Bronchial epithelial cell (primary cell): ENCODE data around the gene PREP. TPM values are rescaled to one million over a fixed set of nuclear protein-coding genes. Genes with fewer than 3 reads are reported as not detected.

Experiments used
- DNase-seq: peaks from one replicate; pipeline ENCODE4 v3.0.0-alpha.2; 2010; ENCODE audit warnings: low read depth
- FAIRE-seq: peaks from 2 replicates; lab custom pipeline; 2011; peaks lifted over from hg19 to GRCh38; lab: Jason Lieb, UNC
- H3K27me3 ChIP-seq: 2 replicates; pipeline ENCODE4 v1.5.1; 2011; ENCODE audit warnings: low read length; ENCODE audit not compliant: control insufficient read depth, insufficient read depth
- H3K36me3 ChIP-seq: 2 replicates; pipeline ENCODE4 v1.5.1; 2011; ENCODE audit warnings: low read length; ENCODE audit not compliant: control insufficient read depth, insufficient read depth
- H3K4me3 ChIP-seq: 2 replicates; pipeline ENCODE4 v1.5.1; 2011; ENCODE audit warnings: mild to moderate bottlenecking, low read depth, low read length, control low read depth
- total RNA-seq: library from RNA; depleted of rRNA; stranded (reverse); fragments of >200 nt; gene quantifications from 2 replicates; pipeline ENCODE4 v1.2.1, GENCODE V29; 2014
- TF ChIP-seq, protein P1 (sequence below): IDR thresholded peaks from 2 replicates; pipeline ENCODE4 v1.5.1; 2011; ENCODE audit warnings: mild to moderate bottlenecking, moderate library complexity, low read length, control low read depth, inconsistent platforms; ENCODE audit not compliant: insufficient read depth, severe bottlenecking

Gene PREP
- total RNA-seq, 1 donor from 2014 or later = 30.5 TPM

DNA sequence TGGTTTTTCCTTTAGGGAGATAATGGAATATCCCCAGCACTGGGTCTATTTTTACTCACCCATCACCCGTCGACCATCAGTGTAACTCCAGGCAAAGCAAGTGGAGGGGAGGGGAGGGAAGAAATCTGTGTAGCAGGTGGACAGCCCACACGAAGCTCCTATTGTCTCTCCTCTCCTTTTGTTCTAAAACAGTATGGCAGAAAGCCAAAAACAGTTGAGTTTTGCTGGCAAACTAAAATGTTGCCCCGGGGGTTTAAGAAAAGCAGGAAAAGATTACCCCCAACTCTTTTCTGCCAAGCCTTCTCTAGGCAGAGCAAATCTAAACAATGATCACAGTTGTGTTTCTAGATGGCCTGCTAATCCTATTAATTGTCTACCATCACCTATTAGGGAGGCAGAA is 89.7 kb downstream of the PREP start:
- Histone ChIP-seq H3K27me3 (no peaks in the 10 kb centered on the region), H3K4me3 (no peak overlapping the region), H3K36me3 (peaks cover 10% of the 10 kb centered on the region)
- DNase-seq (no peak), FAIRE-seq (no peak)
- TF ChIP-seq, protein P1, sequence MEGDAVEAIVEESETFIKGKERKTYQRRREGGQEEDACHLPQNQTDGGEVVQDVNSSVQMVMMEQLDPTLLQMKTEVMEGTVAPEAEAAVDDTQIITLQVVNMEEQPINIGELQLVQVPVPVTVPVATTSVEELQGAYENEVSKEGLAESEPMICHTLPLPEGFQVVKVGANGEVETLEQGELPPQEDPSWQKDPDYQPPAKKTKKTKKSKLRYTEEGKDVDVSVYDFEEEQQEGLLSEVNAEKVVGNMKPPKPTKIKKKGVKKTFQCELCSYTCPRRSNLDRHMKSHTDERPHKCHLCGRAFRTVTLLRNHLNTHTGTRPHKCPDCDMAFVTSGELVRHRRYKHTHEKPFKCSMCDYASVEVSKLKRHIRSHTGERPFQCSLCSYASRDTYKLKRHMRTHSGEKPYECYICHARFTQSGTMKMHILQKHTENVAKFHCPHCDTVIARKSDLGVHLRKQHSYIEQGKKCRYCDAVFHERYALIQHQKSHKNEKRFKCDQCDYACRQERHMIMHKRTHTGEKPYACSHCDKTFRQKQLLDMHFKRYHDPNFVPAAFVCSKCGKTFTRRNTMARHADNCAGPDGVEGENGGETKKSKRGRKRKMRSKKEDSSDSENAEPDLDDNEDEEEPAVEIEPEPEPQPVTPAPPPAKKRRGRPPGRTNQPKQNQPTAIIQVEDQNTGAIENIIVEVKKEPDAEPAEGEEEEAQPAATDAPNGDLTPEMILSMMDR = no peak

DNA sequence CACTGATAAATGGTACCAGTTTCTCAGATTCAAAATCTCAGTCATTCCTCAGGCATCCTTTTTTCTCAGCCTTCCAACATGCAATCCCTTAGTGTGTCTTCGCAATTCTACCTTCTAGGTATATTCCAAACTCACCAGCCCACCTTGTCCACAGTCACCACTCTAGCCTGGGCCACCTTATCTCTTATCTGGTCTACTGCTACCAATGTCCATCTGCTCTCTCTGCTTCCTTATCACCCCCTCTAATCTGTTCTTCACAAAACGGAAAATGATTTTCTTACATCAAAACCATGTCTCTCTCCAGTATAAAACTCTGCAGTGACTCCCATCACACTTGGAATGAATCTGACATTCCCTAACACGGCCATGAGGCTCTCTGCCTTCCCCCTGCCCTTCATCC is 91.9 kb downstream of the PREP start:
- H3K36me3 ChIP-seq = peaks cover 8% of the 10 kb centered on the region
- no peak for DNase-seq
- H3K27me3 ChIP-seq = no peaks in the 10 kb centered on the region
- no peak for FAIRE-seq
- H3K4me3 ChIP-seq = no peak overlapping the region
- TF ChIP-seq, protein P1 = no peak

DNA sequence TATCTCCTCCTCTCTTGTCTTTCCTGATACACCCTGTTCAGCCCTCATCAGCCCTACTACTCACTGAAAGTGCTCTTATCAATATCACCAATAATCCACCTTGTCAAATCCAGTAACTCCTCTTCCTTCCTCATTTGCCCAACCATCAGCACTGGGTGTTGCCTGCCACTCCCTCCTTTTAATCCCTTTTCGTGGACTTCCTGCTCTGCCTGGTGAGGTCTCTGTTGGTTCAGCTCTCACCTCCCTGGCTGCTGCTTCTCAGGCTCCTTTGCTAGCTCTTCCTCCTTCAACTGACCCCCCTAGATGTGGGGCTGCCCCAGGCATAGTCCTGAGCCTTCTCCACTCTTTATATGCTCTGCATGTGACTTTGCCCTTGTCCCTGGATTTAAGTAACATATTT is 92.5 kb downstream of the PREP start:
- TF ChIP-seq, protein P1 = no peak
- Histone ChIP-seq H3K36me3 (peaks cover 8% of the 10 kb centered on the region), H3K27me3 (no peaks in the 10 kb centered on the region), H3K4me3 (no peak overlapping the region)
- DNase-seq (no peak), FAIRE-seq (no peak)

DNA sequence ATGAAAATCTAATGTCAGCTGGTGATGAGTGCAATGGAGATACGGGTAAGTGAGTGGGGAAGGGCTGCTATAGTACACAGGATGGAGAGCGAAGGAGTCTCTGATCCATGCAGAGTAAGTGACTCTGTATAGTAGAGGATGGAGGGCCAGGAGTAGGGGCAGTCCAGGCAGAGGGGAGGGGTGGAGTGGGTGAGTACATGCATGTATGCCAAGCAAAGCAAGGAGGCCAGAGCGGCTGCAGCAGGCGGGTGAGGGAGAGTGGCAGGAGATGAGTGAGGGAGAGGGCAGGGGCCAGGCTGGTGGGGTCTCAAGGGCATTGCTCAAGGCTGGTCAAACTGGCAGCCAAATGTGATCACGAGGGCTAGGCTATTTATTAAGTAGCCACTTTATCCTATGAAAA is 94.0 kb downstream of the PREP start:
- H3K27me3 ChIP-seq = no peaks in the 10 kb centered on the region
- DNase-seq = no peak
- FAIRE-seq = no peak
- TF ChIP-seq, protein P1 = no peak
- no peak overlapping the region for H3K4me3 ChIP-seq
- peaks cover 8% of the 10 kb centered on the region for H3K36me3 ChIP-seq

DNA sequence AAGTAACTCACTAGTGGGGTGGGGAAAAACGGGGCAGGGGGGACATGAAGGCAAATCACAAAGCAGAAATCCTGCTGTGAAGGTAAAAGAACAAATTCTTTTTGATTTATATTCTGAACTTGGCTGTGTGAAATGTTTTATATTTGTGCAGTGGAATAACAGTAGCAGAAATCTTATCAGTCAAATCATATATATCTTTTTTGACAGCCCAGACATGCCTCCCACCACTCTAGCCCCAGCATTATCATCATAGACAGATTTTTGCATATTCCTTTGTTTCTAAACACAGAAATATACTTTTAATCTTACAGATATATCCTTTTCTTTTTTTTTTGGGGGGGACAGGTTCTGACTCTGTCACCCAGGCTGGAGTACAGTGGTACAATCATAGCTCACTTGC is 97.4 kb downstream of the PREP start:
- H3K36me3 ChIP-seq = peaks cover 4% of the 10 kb centered on the region
- TF ChIP-seq, protein P1 = no peak
- no peak for FAIRE-seq
- no peak for DNase-seq
- H3K4me3 ChIP-seq = no peak overlapping the region
- H3K27me3 ChIP-seq = no peaks in the 10 kb centered on the region

DNA sequence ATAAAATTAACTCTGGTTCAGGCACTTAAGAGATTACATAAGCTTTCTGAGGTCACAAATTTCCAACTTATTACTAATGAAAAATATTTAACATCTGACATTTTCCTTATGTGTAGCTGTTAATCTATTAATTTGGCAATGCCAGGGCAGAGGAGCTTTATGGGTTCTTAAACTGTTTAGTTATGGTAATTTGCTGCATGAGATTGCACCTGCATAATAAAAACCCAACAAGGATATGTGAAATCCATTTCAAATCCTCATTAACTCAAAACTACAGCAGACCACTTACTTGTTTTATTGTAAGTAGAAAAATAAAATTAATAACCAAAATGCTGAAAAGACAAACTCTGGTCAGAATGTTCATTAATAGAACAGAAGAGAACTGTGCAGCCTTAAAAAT is 98.1 kb downstream of the PREP start:
- no peak for DNase-seq
- H3K36me3 ChIP-seq = peaks cover 4% of the 10 kb centered on the region
- TF ChIP-seq, protein P1 = no peak
- no peaks in the 10 kb centered on the region for H3K27me3 ChIP-seq
- FAIRE-seq = no peak
- H3K4me3 ChIP-seq = no peak overlapping the region
